Neural crest cell (in vitro differentiated cells): Measurements from ENCODE around the gene TMX1. TPM values are rescaled to one million over a fixed set of nuclear protein-coding genes. Genes with fewer than 3 reads are reported as not detected.

Source experiments
- DNase-seq: peaks from one replicate; pipeline ENCODE4 v3.0.0; 2021; ENCODE audit warnings: low read depth, mixed read lengths, low spot score
- H3K27ac Mint-ChIP-seq: one replicate; pipeline ENCODE4 v1.8.0; 2021; ENCODE audit warnings: mild to moderate bottlenecking, mixed read lengths; ENCODE audit not compliant: unreplicated experiment
- H3K27me3 Mint-ChIP-seq: 2 replicates; pipeline ENCODE4 v1.8.0; 2021; ENCODE audit warnings: low read depth, mild to moderate bottlenecking, mixed read lengths
- H3K36me3 Mint-ChIP-seq: 2 replicates; pipeline ENCODE4 v1.8.0; 2021; ENCODE audit warnings: low read depth, mild to moderate bottlenecking, mixed read lengths
- H3K4me1 Mint-ChIP-seq: 2 replicates; pipeline ENCODE4 v1.8.0; 2021; ENCODE audit warnings: mixed read lengths
- H3K4me3 Mint-ChIP-seq: one replicate; pipeline ENCODE4 v1.8.0; 2021; ENCODE audit warnings: mild to moderate bottlenecking, mixed read lengths
- H3K9me3 Mint-ChIP-seq: 2 replicates; pipeline ENCODE4 v1.8.0; 2021; ENCODE audit warnings: mixed read lengths
- CTCF ChIP-seq: fragments of 200-600 bp; sonication (generic); conservative IDR thresholded peaks from 2 replicates; pipeline ENCODE4 v1.5.0; 2021; ENCODE audit warnings: antibody characterized with exemption, mild to moderate bottlenecking
- total RNA-seq: library from RNA; stranded (reverse); gene quantifications from 2 replicates; pipeline ENCODE4 v1.2.1, GENCODE V29; 2021

Gene TMX1
- total RNA-seq, 1 donor from 2014 or later, result 61.9 TPM

GRCh38 chr14:51228890-51229289 is 11.2 kb upstream of the TMX1 start:
- Mint-ChIP-seq H3K27ac (no peak overlapping the region), H3K4me1 (no peaks in the 10 kb centered on the region), H3K27me3 (no peaks in the 10 kb centered on the region), H3K36me3 (no peaks in the 10 kb centered on the region), H3K4me3 (no peak overlapping the region), H3K9me3 (peaks cover 3% of the 10 kb centered on the region)
- DNase-seq, result no peak
- no peak for TF ChIP-seq CTCF

- Mint-ChIP-seq H3K27ac (no peak overlapping the region), H3K36me3 (no peaks in the 10 kb centered on the region), H3K4me3 (no peak overlapping the region), H3K4me1 (no peaks in the 10 kb centered on the region), H3K9me3 (no peaks in the 10 kb centered on the region), H3K27me3 (no peaks in the 10 kb centered on the region)
- no peak for TF ChIP-seq CTCF
- no peak for DNase-seq
Measured at GRCh38 chr14:51236314-51236713, 3.7 kb upstream of the TMX1 start.

DNA sequence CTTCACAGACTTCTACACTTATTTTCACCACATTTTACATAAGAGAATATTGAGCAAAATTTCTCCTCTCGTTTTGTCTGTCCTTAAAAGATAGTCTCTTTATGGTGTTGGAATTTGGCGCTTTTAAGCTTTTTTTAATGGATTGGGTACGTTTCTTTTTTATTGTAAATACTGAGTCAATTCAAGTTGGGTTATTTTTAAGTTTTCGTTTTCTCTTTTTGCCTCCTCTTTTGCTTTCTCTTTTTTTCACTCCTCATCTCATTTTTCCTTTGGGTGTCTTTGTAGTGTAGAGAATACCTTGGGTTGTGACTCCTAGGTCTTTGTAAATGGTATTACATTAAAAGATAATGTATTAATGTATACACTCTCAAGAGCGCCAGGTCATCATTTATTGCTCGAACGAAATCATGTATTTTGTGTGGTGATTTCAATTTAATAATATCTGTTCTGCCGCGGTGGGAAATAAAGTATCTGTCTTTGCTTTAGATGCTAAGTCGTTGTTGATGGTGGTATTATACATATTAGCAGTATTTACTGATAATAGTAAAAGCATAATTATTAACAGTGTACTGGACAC is 845 bp downstream of the TMX1 start:
- peaks cover 27% of the 10 kb centered on the region for H3K4me1 Mint-ChIP-seq
- H3K27me3 Mint-ChIP-seq, result no peaks in the 10 kb centered on the region
- no peak for TF ChIP-seq CTCF
- H3K27ac Mint-ChIP-seq, result no peak overlapping the region
- H3K36me3 Mint-ChIP-seq, result peaks cover 2% of the 10 kb centered on the region
- no peak overlapping the region for H3K4me3 Mint-ChIP-seq
- H3K9me3 Mint-ChIP-seq, result no peaks in the 10 kb centered on the region
- no peak for DNase-seq

GRCh38 chr14:51242545-51243490 is 2.8 kb downstream of the TMX1 start:
- Mint-ChIP-seq H3K4me3 (no peak overlapping the region), H3K4me1 (peaks cover 31% of the 10 kb centered on the region), H3K36me3 (peaks cover 5% of the 10 kb centered on the region), H3K9me3 (no peaks in the 10 kb centered on the region), H3K27ac (peak overlapping the region; percentile 14), H3K27me3 (no peaks in the 10 kb centered on the region)
- DNase-seq, result no peak
- TF ChIP-seq CTCF, result no peak

GRCh38 chr14:51244591-51244990 is 4.5 kb downstream of the TMX1 start:
- no peak for DNase-seq
- TF ChIP-seq CTCF, result no peak
- no peak overlapping the region for H3K4me3 Mint-ChIP-seq
- H3K36me3 Mint-ChIP-seq, result peaks cover 12% of the 10 kb centered on the region
- H3K27ac Mint-ChIP-seq, result no peak overlapping the region
- H3K4me1 Mint-ChIP-seq, result peaks cover 31% of the 10 kb centered on the region
- no peaks in the 10 kb centered on the region for H3K9me3 Mint-ChIP-seq
- no peaks in the 10 kb centered on the region for H3K27me3 Mint-ChIP-seq
